Endodermal cell (in vitro differentiated cells): ENCODE measurements around the gene ARPIN. TPM values are rescaled to one million over a fixed set of nuclear protein-coding genes. Genes with fewer than 3 reads are reported as not detected.

Experiments used
- DNase-seq: peaks from one replicate; pipeline ENCODE4 v3.0.0-alpha.2; 2017
- H3K27ac ChIP-seq: 2 replicates; pipeline ENCODE4 v1.5.1; 2013; ENCODE audit warnings: mild to moderate bottlenecking, low read depth, low read length, moderate library complexity
- H3K27me3 ChIP-seq: 2 replicates; pipeline ENCODE4 v1.6.1; 2013; ENCODE audit warnings: mild to moderate bottlenecking, low read length, moderate library complexity; ENCODE audit not compliant: insufficient read depth, control insufficient read depth, poor library complexity, severe bottlenecking
- H3K36me3 ChIP-seq: 2 replicates; pipeline ENCODE4 v1.7.0; 2013; ENCODE audit warnings: mild to moderate bottlenecking, low read length, moderate library complexity; ENCODE audit not compliant: control insufficient read depth, insufficient read depth
- H3K4me1 ChIP-seq: one replicate; pipeline ENCODE4 v1.7.0; 2013; ENCODE audit warnings: low read length; ENCODE audit not compliant: control insufficient read depth, insufficient read depth
- H3K4me3 ChIP-seq: 2 replicates; pipeline ENCODE4 v1.5.1; 2013; ENCODE audit warnings: mild to moderate bottlenecking, low read length, moderate library complexity
- H3K9ac ChIP-seq: 2 replicates; pipeline ENCODE4 v1.6.1; 2013; ENCODE audit warnings: mild to moderate bottlenecking, low read length, moderate library complexity; ENCODE audit not compliant: poor library complexity, severe bottlenecking; ENCODE audit errors: extremely low read depth
- H3K9me3 ChIP-seq: 2 replicates; pipeline ENCODE4 v1.6.1; 2013; ENCODE audit warnings: mild to moderate bottlenecking, low read length, moderate library complexity; ENCODE audit not compliant: control insufficient read depth
- H3K27ac Mint-ChIP-seq: 2 replicates; pipeline ENCODE4 v1.8.0; 2020; ENCODE audit warnings: mixed read lengths
- H3K27me3 Mint-ChIP-seq: 2 replicates; pipeline ENCODE4 v1.8.0; 2021; ENCODE audit warnings: mild to moderate bottlenecking, mixed read lengths; ENCODE audit not compliant: insufficient read depth
- H3K36me3 Mint-ChIP-seq: 2 replicates; pipeline ENCODE4 v1.8.0; 2020; ENCODE audit warnings: low read depth, mixed read lengths
- H3K4me1 Mint-ChIP-seq: 2 replicates; pipeline ENCODE4 v1.8.0; 2020; ENCODE audit warnings: mixed read lengths
- H3K4me3 Mint-ChIP-seq: 2 replicates; pipeline ENCODE4 v1.8.0; 2020; ENCODE audit warnings: mild to moderate bottlenecking, moderate library complexity, mixed read lengths
- H3K9me3 Mint-ChIP-seq: 2 replicates; pipeline ENCODE4 v1.8.0; 2020; ENCODE audit warnings: mild to moderate bottlenecking, mixed read lengths
- CTCF ChIP-seq: fragments of 200-600 bp; sonication (generic); conservative IDR thresholded peaks from 2 replicates; pipeline ENCODE4 v1.5.0; 2021; ENCODE audit warnings: antibody characterized with exemption, mild to moderate bottlenecking
- whole genome bisulfite sequencing, 2 experiments: methylation state at CpG; one replicate each; pipeline versions ENCODE4 v1.1.5 to v1.1.7; 2013; ENCODE audit warnings: missing lambda C conversion rate in 2 of 2, mixed read lengths in 1 of 2; ENCODE audit not compliant: insufficient coverage in 1 of 2, insufficient read length in 1 of 2; 5-methylcytosine and 5-hydroxymethylcytosine counted together
- total RNA-seq, 2 donors: library from RNA; stranded (reverse); fragmentation: NEBNext Ultra II Directional in 1 of 2; extraction: Animal tissue kit (Norgen Biotek cat#: 25700) in 1 of 2; gene quantifications; 2 replicates in 1 of 2; 3 replicates in 1 of 2; pipeline ENCODE4 v1.2.1, GENCODE V29; 2021

The ARPIN gene
- total RNA-seq, 2 donors from 2014 or later, result 6.9 to 11.2 TPM

- Mint-ChIP-seq H3K9me3 (no peaks in the 10 kb centered on the region), H3K36me3 (no peaks in the 10 kb centered on the region), H3K27ac (no peak overlapping the region), H3K4me3 (no peak overlapping the region), H3K27me3 (no peaks in the 10 kb centered on the region), H3K4me1 (no peaks in the 10 kb centered on the region)
- DNase-seq, result no peak
- no peak overlapping the region for H3K27ac ChIP-seq
- TF ChIP-seq CTCF, result no peak
- H3K27me3 ChIP-seq, result no peaks in the 10 kb centered on the region
- no peaks in the 10 kb centered on the region for H3K36me3 ChIP-seq
- WGBS, 2 experiments, result 92% methylated on average over 3 of the region's 3 CpGs; no CpG with 5 or more reads in 1 of the 2 experiments
- H3K9me3 ChIP-seq, result no peaks in the 10 kb centered on the region
- no peak overlapping the region for H3K9ac ChIP-seq
- no peak overlapping the region for H3K4me3 ChIP-seq
- H3K4me1 ChIP-seq, result no peaks in the 10 kb centered on the region
Observed at GRCh38 chr15:89932880-89933279, 20.1 kb upstream of the ARPIN start.

- no peaks in the 10 kb centered on the region for H3K9me3 Mint-ChIP-seq
- H3K27me3 Mint-ChIP-seq, result no peaks in the 10 kb centered on the region
- WGBS, 2 experiments, result 88 to 90% methylated on average over 3 to 4 of the region's 4 CpGs
- no peak overlapping the region for H3K4me3 ChIP-seq
- H3K27me3 ChIP-seq, result no peaks in the 10 kb centered on the region
- H3K4me3 Mint-ChIP-seq, result no peak overlapping the region
- no peaks in the 10 kb centered on the region for H3K36me3 Mint-ChIP-seq
- H3K9me3 ChIP-seq, result no peaks in the 10 kb centered on the region
- DNase-seq, result no peak
- no peaks in the 10 kb centered on the region for H3K36me3 ChIP-seq
- H3K27ac Mint-ChIP-seq, result no peak overlapping the region
- no peak overlapping the region for H3K9ac ChIP-seq
- no peaks in the 10 kb centered on the region for H3K4me1 ChIP-seq
- no peak for TF ChIP-seq CTCF
- no peaks in the 10 kb centered on the region for H3K4me1 Mint-ChIP-seq
- no peak overlapping the region for H3K27ac ChIP-seq
Observed at GRCh38 chr15:89928421-89928820, 15.7 kb upstream of the ARPIN start.

- Mint-ChIP-seq H3K27ac (no peak overlapping the region), H3K4me1 (no peaks in the 10 kb centered on the region), H3K36me3 (no peaks in the 10 kb centered on the region), H3K27me3 (no peaks in the 10 kb centered on the region), H3K9me3 (no peaks in the 10 kb centered on the region), H3K4me3 (no peak overlapping the region)
- Histone ChIP-seq H3K36me3 (no peaks in the 10 kb centered on the region), H3K9me3 (no peaks in the 10 kb centered on the region), H3K27ac (no peak overlapping the region), H3K9ac (no peak overlapping the region), H3K27me3 (no peaks in the 10 kb centered on the region), H3K4me3 (no peak overlapping the region), H3K4me1 (no peaks in the 10 kb centered on the region)
- WGBS, 2 experiments, result 100% methylated on average over 1 of the region's 2 CpGs; no CpG with 5 or more reads in 1 of the 2 experiments
- DNase-seq, result no peak
- no peak for TF ChIP-seq CTCF
Observed at GRCh38 chr15:89926158-89926557, 13.4 kb upstream of the ARPIN start.
